ENCODE measurements around the gene HTT-AS. TPM values are rescaled to one million over a fixed set of nuclear protein-coding genes. Genes with fewer than 3 reads are reported as not detected.

Gene HTT-AS
- total and polyA plus RNA-seq, 4 donors: not detected

- no peak for ATAC-seq (ENCODE audit: low FRiP score)
- WGBS, 2 donors: 73 to 80% methylated on average over 6 of the region's 6 CpGs
- intact Hi-C loops (cut with DNase I): no loop called here
Observed at GRCh38 chr4:3082925-3083515, 8.7 kb upstream of the HTT-AS start.

GRCh38 chr4:3079694-3080123, 5.4 kb upstream of the HTT-AS start:
- Histone ChIP-seq H3K27ac (ENCODE audit: low read depth in 1 of 2, low read length in 2 of 2) (no peak overlapping the region), H3K9me3 (ENCODE audit: control insufficient read depth, low read length) (no peaks in the 10 kb centered on the region), H3K4me1 (ENCODE audit: control insufficient read depth in 1 of 2, insufficient read depth in 2 of 2, low read length in 2 of 2) (no peaks in the 10 kb centered on the region), H3K4me3 (ENCODE audit: low read length in 2 of 2) (no peak overlapping the region), H3K36me3 (ENCODE audit: control insufficient read depth in 1 of 2, insufficient read depth in 2 of 2, low read length in 1 of 2) (no peaks in the 10 kb centered on the region), H3K27me3 (ENCODE audit: control insufficient read depth in 1 of 2, insufficient read depth in 2 of 2, low read length in 1 of 2) (no peaks in the 10 kb centered on the region)
- ATAC-seq (ENCODE audit: low FRiP score) (no peak), DNase-seq (no peak)
- WGBS, 2 donors: 86% methylated on average over 6 of the region's 6 CpGs
- intact Hi-C loops (cut with DNase I): no loop called here

More at GRCh38 chr4:3082925-3083515, 8.7 kb upstream of the HTT-AS start:
- Histone ChIP-seq H3K4me1 (ENCODE audit: control insufficient read depth in 1 of 2, insufficient read depth in 2 of 2, low read length in 2 of 2) (no peaks in the 10 kb centered on the region), H3K9me3 (ENCODE audit: control insufficient read depth, low read length) (no peaks in the 10 kb centered on the region), H3K4me3 (ENCODE audit: low read length in 2 of 2) (no peak overlapping the region), H3K27ac (ENCODE audit: low read depth in 1 of 2, low read length in 2 of 2) (no peak overlapping the region), H3K27me3 (ENCODE audit: control insufficient read depth in 1 of 2, insufficient read depth in 2 of 2, low read length in 1 of 2) (no peaks in the 10 kb centered on the region), H3K36me3 (ENCODE audit: control insufficient read depth in 1 of 2, insufficient read depth in 2 of 2, low read length in 1 of 2) (peaks cover 2 to 3% of the 10 kb centered on the region in 2 donors)
- no peak for DNase-seq

- intact Hi-C loops (cut with DNase I): no loop called here
- ATAC-seq (ENCODE audit: low FRiP score) (no peak), DNase-seq (no peak)
Observed at GRCh38 chr4:3077796-3078195, 3.5 kb upstream of the HTT-AS start.

GRCh38 chr4:3075652-3075981, 1.3 kb upstream of the HTT-AS start:
- Histone ChIP-seq H3K27me3 (ENCODE audit: control insufficient read depth in 1 of 2, insufficient read depth in 2 of 2, low read length in 1 of 2) (no peaks in the 10 kb centered on the region), H3K9me3 (ENCODE audit: control insufficient read depth, low read length) (no peaks in the 10 kb centered on the region), H3K27ac (ENCODE audit: low read depth in 1 of 2, low read length in 2 of 2) (no peak overlapping the region), H3K4me1 (ENCODE audit: control insufficient read depth in 1 of 2, insufficient read depth in 2 of 2, low read length in 2 of 2) (no peaks in the 10 kb centered on the region), H3K36me3 (ENCODE audit: control insufficient read depth in 1 of 2, insufficient read depth in 2 of 2, low read length in 1 of 2) (no peaks in the 10 kb centered on the region), H3K4me3 (ENCODE audit: low read length in 2 of 2) (peak overlapping the region; percentile 55 to 83)
- intact Hi-C loops (cut with DNase I): no loop called here
- ATAC-seq (ENCODE audit: low FRiP score) (no peak), DNase-seq (no peak)
- 1 to 2% methylated on average over 7 to 8 of the region's 8 CpGs for WGBS, 2 donors

More at GRCh38 chr4:3077796-3078195, 3.5 kb upstream of the HTT-AS start:
- Histone ChIP-seq H3K36me3 (ENCODE audit: control insufficient read depth in 1 of 2, insufficient read depth in 2 of 2, low read length in 1 of 2) (no peaks in the 10 kb centered on the region), H3K4me3 (ENCODE audit: low read length in 2 of 2) (no peak overlapping the region), H3K9me3 (ENCODE audit: control insufficient read depth, low read length) (no peaks in the 10 kb centered on the region), H3K4me1 (ENCODE audit: control insufficient read depth in 1 of 2, insufficient read depth in 2 of 2, low read length in 2 of 2) (no peaks in the 10 kb centered on the region), H3K27ac (ENCODE audit: low read depth in 1 of 2, low read length in 2 of 2) (no peak overlapping the region), H3K27me3 (ENCODE audit: control insufficient read depth in 1 of 2, insufficient read depth in 2 of 2, low read length in 1 of 2) (no peaks in the 10 kb centered on the region)
- WGBS, 2 donors: 77 to 78% methylated on average over 2 of the region's 2 CpGs

GRCh38 chr4:3074846-3075651, 711 bp upstream of the HTT-AS start:
- no peaks in the 10 kb centered on the region for H3K27me3 ChIP-seq (ENCODE audit: control insufficient read depth in 1 of 2, insufficient read depth in 2 of 2, low read length in 1 of 2)
- no peaks in the 10 kb centered on the region for H3K4me1 ChIP-seq (ENCODE audit: control insufficient read depth in 1 of 2, insufficient read depth in 2 of 2, low read length in 2 of 2)
- H3K4me3 ChIP-seq (ENCODE audit: low read length in 2 of 2): peak overlapping the region; percentile 55 to 83
- ATAC-seq (ENCODE audit: low FRiP score) (no peak), DNase-seq (peak; percentile 83 to 85)
- 0% methylated on average over 34 to 60 of the region's 60 CpGs for WGBS, 2 donors
- intact Hi-C loops (cut with DNase I): no loop called here
- H3K9me3 ChIP-seq (ENCODE audit: control insufficient read depth, low read length): no peaks in the 10 kb centered on the region
- H3K27ac ChIP-seq (ENCODE audit: low read depth in 1 of 2, low read length in 2 of 2): peak overlapping the region in 1 of 2 donors; percentile 60
- H3K36me3 ChIP-seq (ENCODE audit: control insufficient read depth in 1 of 2, insufficient read depth in 2 of 2, low read length in 1 of 2): no peaks in the 10 kb centered on the region

- Histone ChIP-seq H3K4me1 (ENCODE audit: control insufficient read depth in 1 of 2, insufficient read depth in 2 of 2, low read length in 2 of 2) (no peaks in the 10 kb centered on the region), H3K27ac (ENCODE audit: low read depth in 1 of 2, low read length in 2 of 2) (no peak overlapping the region), H3K27me3 (ENCODE audit: control insufficient read depth in 1 of 2, insufficient read depth in 2 of 2, low read length in 1 of 2) (no peaks in the 10 kb centered on the region), H3K36me3 (ENCODE audit: control insufficient read depth in 1 of 2, insufficient read depth in 2 of 2, low read length in 1 of 2) (no peaks in the 10 kb centered on the region), H3K9me3 (ENCODE audit: control insufficient read depth, low read length) (no peaks in the 10 kb centered on the region), H3K4me3 (ENCODE audit: low read length in 2 of 2) (peak overlapping the region; percentile 62 to 70)
- DNase-seq (peak in 1 of 2 donors; percentile 64), ATAC-seq (ENCODE audit: low FRiP score) (peak; percentile 0)
- 9% methylated on average over 42 to 54 of the region's 54 CpGs for WGBS, 2 donors
- intact Hi-C loops (cut with DNase I): no loop called here
Observed at GRCh38 chr4:3073158-3074077, 920 bp downstream of the HTT-AS start.

GRCh38 chr4:3071811-3072210, 2.5 kb downstream of the HTT-AS start:
- Histone ChIP-seq H3K27ac (ENCODE audit: low read depth in 1 of 2, low read length in 2 of 2) (no peak overlapping the region), H3K4me1 (ENCODE audit: control insufficient read depth in 1 of 2, insufficient read depth in 2 of 2, low read length in 2 of 2) (no peaks in the 10 kb centered on the region), H3K27me3 (ENCODE audit: control insufficient read depth in 1 of 2, insufficient read depth in 2 of 2, low read length in 1 of 2) (no peaks in the 10 kb centered on the region), H3K4me3 (ENCODE audit: low read length in 2 of 2) (no peak overlapping the region), H3K36me3 (ENCODE audit: control insufficient read depth in 1 of 2, insufficient read depth in 2 of 2, low read length in 1 of 2) (no peaks in the 10 kb centered on the region), H3K9me3 (ENCODE audit: control insufficient read depth, low read length) (no peaks in the 10 kb centered on the region)
- no peak for ATAC-seq (ENCODE audit: low FRiP score)
- no peak for DNase-seq
- intact Hi-C loops (cut with DNase I): no loop called here
- 50 to 63% methylated on average over 7 of the region's 7 CpGs for WGBS, 2 donors

- intact Hi-C loops (cut with DNase I): no loop called here
- no peaks in the 10 kb centered on the region for H3K4me1 ChIP-seq (ENCODE audit: control insufficient read depth in 1 of 2, insufficient read depth in 2 of 2, low read length in 2 of 2)
- ATAC-seq (ENCODE audit: low FRiP score): no peak
- no peak overlapping the region for H3K4me3 ChIP-seq (ENCODE audit: low read length in 2 of 2)
- WGBS, 2 donors: 69 to 73% methylated on average over 3 of the region's 3 CpGs
- DNase-seq: no peak
- H3K9me3 ChIP-seq (ENCODE audit: control insufficient read depth, low read length): no peaks in the 10 kb centered on the region
- no peaks in the 10 kb centered on the region for H3K36me3 ChIP-seq (ENCODE audit: control insufficient read depth in 1 of 2, insufficient read depth in 2 of 2, low read length in 1 of 2)
- H3K27ac ChIP-seq (ENCODE audit: low read depth in 1 of 2, low read length in 2 of 2): no peak overlapping the region
- no peaks in the 10 kb centered on the region for H3K27me3 ChIP-seq (ENCODE audit: control insufficient read depth in 1 of 2, insufficient read depth in 2 of 2, low read length in 1 of 2)
Observed at GRCh38 chr4:3070709-3071500, 3.4 kb downstream of the HTT-AS start.

Measured in aorta (tissue), 5 donors.